Smooth muscle cell (in vitro differentiated cells): ENCODE results near the gene ZSWIM6. TPM values are rescaled to one million over a fixed set of nuclear protein-coding genes. Genes with fewer than 3 reads are reported as not detected.
A peak's percentile ranks its signal among the peaks of the same experiment; 100 is the strongest.

ENCODE experiments used
- DNase-seq: peaks from one replicate; lab custom pipeline; 2025; ENCODE audit not compliant: unreplicated experiment; lab: John Stamatoyannopoulos, UW
- H2AFZ ChIP-seq: fragments of 200-600 bp; sonication (generic); 2 replicates; pipeline ENCODE4 v1.6.0; 2016; ENCODE audit warnings: antibody characterized with exemption, low read depth, mild to moderate bottlenecking
- H3F3A ChIP-seq: fragments of 200-600 bp; sonication (generic); 2 replicates; pipeline ENCODE4 v1.6.0; 2017; ENCODE audit warnings: antibody characterized with exemption, low read depth
- H3K27ac ChIP-seq: fragments of 200-600 bp; sonication (generic); 2 replicates; pipeline ENCODE4 v1.5.1; 2016; ENCODE audit warnings: low read depth, mild to moderate bottlenecking
- H3K27me3 ChIP-seq: fragments of 200-600 bp; sonication (generic); 2 replicates; pipeline ENCODE4 v1.6.1; 2016; ENCODE audit warnings: low read depth, mild to moderate bottlenecking
- H3K36me3 ChIP-seq: fragments of 200-600 bp; sonication (generic); 2 replicates; pipeline ENCODE4 v1.5.1; 2016; ENCODE audit warnings: low read depth
- H3K4me1 ChIP-seq: fragments of 200-600 bp; sonication (generic); 2 replicates; pipeline ENCODE4 v1.5.1; 2016; ENCODE audit warnings: low read depth
- H3K4me2 ChIP-seq: fragments of 200-600 bp; sonication (generic); 2 replicates; pipeline ENCODE4 v1.6.0; 2016; ENCODE audit warnings: mild to moderate bottlenecking
- H3K4me3 ChIP-seq: fragments of 200-600 bp; sonication (generic); 2 replicates; pipeline ENCODE4 v1.5.1; 2016; ENCODE audit warnings: mild to moderate bottlenecking
- H3K79me2 ChIP-seq: fragments of 200-600 bp; sonication (generic); 2 replicates; pipeline ENCODE4 v1.6.0; 2016; ENCODE audit warnings: low read depth, mild to moderate bottlenecking
- H3K9ac ChIP-seq: fragments of 200-600 bp; sonication (generic); 2 replicates; pipeline ENCODE4 v1.6.0; 2016; ENCODE audit warnings: low read depth
- H3K9me3 ChIP-seq: fragments of 200-600 bp; sonication (generic); replicated peaks from 2 replicates; pipeline ENCODE4 v1.5.1; 2016; ENCODE audit warnings: low read depth
- H4K20me1 ChIP-seq: fragments of 200-600 bp; sonication (generic); 2 replicates; pipeline ENCODE4 v1.6.0; 2016; ENCODE audit warnings: low read depth
- CTCF ChIP-seq: fragments of 200-600 bp; sonication (generic); IDR thresholded peaks from 2 replicates; pipeline ENCODE4 v1.5.1; 2017; ENCODE audit warnings: borderline replicate concordance, mild to moderate bottlenecking, antibody characterized with exemption; ENCODE audit not compliant: insufficient read depth, poor library complexity, severe bottlenecking
- WGBS: methylation state at CpG from one replicate; pipeline ENCODE4 v1.1.7; 2016; ENCODE audit warnings: low lambda C conversion rate; 5-methylcytosine and 5-hydroxymethylcytosine counted together
- polyA plus RNA-seq: library from polyadenylated mRNA; unstranded; fragments of >200 nt; fragmentation: Nextera tagmentation; extraction: Ambion mirVana; gene quantifications from 2 replicates; pipeline ENCODE4 v1.2.1, GENCODE V29; 2016
- total RNA-seq: library from RNA; depleted of rRNA; stranded (reverse); fragments of >200 nt; gene quantifications from 2 replicates; pipeline ENCODE4 v1.2.3, GENCODE V29; 2014

Gene ZSWIM6
- total and polyA plus RNA-seq, 2 experiments from 2014 or later, result 9.1 to 25.5 TPM

GRCh38 chr5:61523997-61524396, 191.9 kb downstream of the ZSWIM6 start:
- H3K79me2 ChIP-seq, result peaks cover 22% of the 10 kb centered on the region
- no peak for TF ChIP-seq CTCF
- no peaks in the 10 kb centered on the region for H3K9me3 ChIP-seq
- H3K4me2 ChIP-seq, result no peak overlapping the region
- no peak overlapping the region for H2AFZ ChIP-seq
- no peak overlapping the region for H3K27ac ChIP-seq
- H4K20me1 ChIP-seq, result peaks cover 58% of the 10 kb centered on the region
- H3K27me3 ChIP-seq, result no peaks in the 10 kb centered on the region
- no peak for DNase-seq
- peaks cover under 1% of the 10 kb centered on the region for H3K36me3 ChIP-seq
- H3K4me3 ChIP-seq, result no peak overlapping the region
- 92% methylated on average over 3 of the region's 3 CpGs for WGBS
- H3K9ac ChIP-seq, result no peak overlapping the region
- H3F3A ChIP-seq, result no peaks in the 10 kb centered on the region
- H3K4me1 ChIP-seq, result no peaks in the 10 kb centered on the region

- H2AFZ ChIP-seq, result no peak overlapping the region
- H3K79me2 ChIP-seq, result peaks cover 8% of the 10 kb centered on the region
- H3K9me3 ChIP-seq, result no peaks in the 10 kb centered on the region
- H4K20me1 ChIP-seq, result peaks cover 47% of the 10 kb centered on the region
- H3F3A ChIP-seq, result no peaks in the 10 kb centered on the region
- H3K27ac ChIP-seq, result peak overlapping the region; percentile 69
- peaks cover 13% of the 10 kb centered on the region for H3K36me3 ChIP-seq
- no peak overlapping the region for H3K4me3 ChIP-seq
- no peak overlapping the region for H3K9ac ChIP-seq
- DNase-seq, result no peak
- TF ChIP-seq CTCF, result no peak
- no peak overlapping the region for H3K4me2 ChIP-seq
- no peaks in the 10 kb centered on the region for H3K4me1 ChIP-seq
- 84% methylated on average over 12 of the region's 12 CpGs for WGBS
- H3K27me3 ChIP-seq, result no peaks in the 10 kb centered on the region
These were observed 193.6 kb downstream of the ZSWIM6 start for GRCh38 chr5:61525512-61526206.

- Histone ChIP-seq H3F3A (no peaks in the 10 kb centered on the region), H3K36me3 (peaks cover 14% of the 10 kb centered on the region), H3K4me2 (no peak overlapping the region), H3K9ac (no peak overlapping the region), H3K4me1 (no peaks in the 10 kb centered on the region), H3K27me3 (no peaks in the 10 kb centered on the region), H3K9me3 (no peaks in the 10 kb centered on the region), H3K4me3 (no peak overlapping the region), H3K79me2 (peaks cover 6% of the 10 kb centered on the region), H4K20me1 (peaks cover 43% of the 10 kb centered on the region), H2AFZ (no peak overlapping the region), H3K27ac (peak overlapping the region; percentile 69)
- no peak for TF ChIP-seq CTCF
- no peak for DNase-seq
- 98% methylated on average over 5 of the region's 5 CpGs for WGBS
These were observed 194.1 kb downstream of the ZSWIM6 start for GRCh38 chr5:61526207-61526519.

- peaks cover 14% of the 10 kb centered on the region for H4K20me1 ChIP-seq
- no peaks in the 10 kb centered on the region for H3K4me1 ChIP-seq
- H2AFZ ChIP-seq, result no peak overlapping the region
- no peaks in the 10 kb centered on the region for H3F3A ChIP-seq
- H3K36me3 ChIP-seq, result peaks cover 39% of the 10 kb centered on the region
- 97% methylated on average over 4 of the region's 4 CpGs for WGBS
- H3K9me3 ChIP-seq, result no peaks in the 10 kb centered on the region
- TF ChIP-seq CTCF, result no peak
- no peak overlapping the region for H3K9ac ChIP-seq
- H3K4me2 ChIP-seq, result no peak overlapping the region
- H3K4me3 ChIP-seq, result no peak overlapping the region
- H3K27ac ChIP-seq, result no peak overlapping the region
- peaks cover 4% of the 10 kb centered on the region for H3K79me2 ChIP-seq
- DNase-seq, result no peak
- no peaks in the 10 kb centered on the region for H3K27me3 ChIP-seq
These were observed 200.9 kb downstream of the ZSWIM6 start for GRCh38 chr5:61532983-61533382.
